Heart left ventricle (tissue), 16 donors: ENCODE measurements around the gene PDE11A. TPM values are rescaled to one million over a fixed set of nuclear protein-coding genes. Genes with fewer than 3 reads are reported as not detected.

ENCODE experiments used
- ATAC-seq, 4 donors: fragments of 200-7000 bp; cut with Tn5 transposase; one replicate each; pipeline ENCODE4 v1.9.1; 2020 to 2022; ENCODE audit warnings: moderate library complexity in 4 of 4, mild to moderate bottlenecking in 3 of 4, moderate number of reproducible peaks in 1 of 4
- DNase-seq, 5 donors: peaks; one replicate each; pipeline ENCODE4 v3.0.0-alpha.2; 2020
- H3K27ac ChIP-seq, 12 donors: fragments of 200-600 bp; sonication (generic) in 4 of 12; one replicate each; pipeline versions ENCODE4 v1.5.0 to v1.8.0; 2016 to 2022; ENCODE audit warnings: mild to moderate bottlenecking in 2 of 12
- H3K27me3 ChIP-seq, 9 donors: fragments of 200-600 bp; sonication (generic) in 2 of 9; one replicate each; pipeline versions ENCODE4 v1.5.1 to v1.8.0; 2016 to 2022; ENCODE audit warnings: mild to moderate bottlenecking in 3 of 9
- H3K36me3 ChIP-seq, 9 donors: fragments of 200-600 bp; sonication (generic) in 2 of 9; one replicate each; pipeline versions ENCODE4 v1.5.0 to v1.8.0; 2018 to 2022; ENCODE audit warnings: mild to moderate bottlenecking in 2 of 9
- H3K4me1 ChIP-seq, 12 donors: fragments of 200-600 bp; sonication (generic) in 4 of 12; one replicate each; pipeline versions ENCODE4 v1.5.0 to v1.8.0; 2016 to 2022; ENCODE audit warnings: mild to moderate bottlenecking in 3 of 12
- H3K4me3 ChIP-seq, 12 donors: fragments of 200-600 bp; sonication (generic) in 4 of 12; one replicate each; pipeline versions ENCODE4 v1.5.0 to v1.8.0; 2017 to 2022; ENCODE audit warnings: mild to moderate bottlenecking in 9 of 12, moderate library complexity in 4 of 12
- H3K9me3 ChIP-seq, 12 donors: fragments of 200-600 bp; sonication (generic) in 4 of 12; one replicate each; pipeline versions ENCODE4 v1.5.0 to v1.8.0; 2016 to 2022; ENCODE audit warnings: mild to moderate bottlenecking in 1 of 12
- POLR2A ChIP-seq, 2 donors: fragments of 450-650 bp; IDR thresholded peaks; one replicate each; pipeline ENCODE4 v1.6.1; 2017; ENCODE audit warnings: antibody characterized with exemption in 2 of 2, mild to moderate bottlenecking in 2 of 2, moderate library complexity in 2 of 2
- WGBS, 4 donors: extraction: QIAGEN DNeasy Blood & Tissue Kit in 2 of 4; methylation state at CpG; one replicate each; pipeline versions ENCODE4 v1.1.5 to v1.1.7; 2013 to 2018; 5-methylcytosine and 5-hydroxymethylcytosine counted together
- intact Hi-C, 10 donors: fragments of 100-400 bp; cut with DNase I; formaldehyde crosslinking; loops; one replicate each; pipeline versions ENCODE4 v1.11.1 to v1.14.2; 2022
- polyA plus RNA-seq, 2 donors: library from polyadenylated mRNA; stranded (reverse); fragments of 200-250 nt; gene quantifications; one replicate each; pipeline ENCODE4 v1.2.3, GENCODE V29; 2013
- total RNA-seq, 9 donors: library from RNA; depleted of rRNA in 2 of 9; stranded (reverse); fragments of >200 nt in 2 of 9; fragmentation: NEBNext Ultra II Directional in 3 of 9; extraction: Animal tissue kit (Norgen Biotek cat#: 25700) in 3 of 9; gene quantifications; one replicate each; pipeline versions ENCODE4 v1.1.0 to v1.2.4, GENCODE V29; 2016 to 2023
- TF ChIP-seq, protein P1 (sequence below), 12 donors: fragments of 200-600 bp; sonication (generic) in 4 of 12; IDR thresholded peaks; one replicate each; pipeline versions ENCODE4 v1.5.0 to v1.8.0; 2018 to 2022; ENCODE audit warnings: antibody characterized with exemption in 12 of 12, mild to moderate bottlenecking in 5 of 12
- donor health status: ischemic (EF 13 %, LVEDD 7.1; RV severe dilation, severe dysfunction).
- donor health status: healthy with polysubstance abuse.
- donor health status: DM: no; HTN: yes; CAD: no.
- donor health status: DM: no; HTN: no; CAD: no.
- donor health status: ischemic (EF 25% LVEDD 6.9; RV normal size, moderate dysfunction).
- donor health status: ischemic (EF 25% LVEDD 5.7; RV mildly dilated, moderate dysfunction).
- donor health status: healthy.
- donor health status: DM: yes; HTN: yes; CAD: no.
- donor health status: ischemic (EF 35%, LVEDD 5.7; RV mildly dilated, moderate dysfunction).
- donor health status: nonischemic (EF 11% LVEDD 7.7; RV severe dilation, severe dysfunction).
- donor health status: DM: yes; HTN: yes; CAD: no.
- donor health status: PGD.
- donor health status: ischemic (EF 29% LVEDD 5.4; RV normal size, mild dysfunction).
- donor health status: nonischemic (EF 23%, LVEDD 6.1; RV moderate dilation, normal function).

PDE11A gene
- total and polyA plus RNA-seq, 11 donors, result 0.24 to 2.9 (median 0.88) TPM

DNA sequence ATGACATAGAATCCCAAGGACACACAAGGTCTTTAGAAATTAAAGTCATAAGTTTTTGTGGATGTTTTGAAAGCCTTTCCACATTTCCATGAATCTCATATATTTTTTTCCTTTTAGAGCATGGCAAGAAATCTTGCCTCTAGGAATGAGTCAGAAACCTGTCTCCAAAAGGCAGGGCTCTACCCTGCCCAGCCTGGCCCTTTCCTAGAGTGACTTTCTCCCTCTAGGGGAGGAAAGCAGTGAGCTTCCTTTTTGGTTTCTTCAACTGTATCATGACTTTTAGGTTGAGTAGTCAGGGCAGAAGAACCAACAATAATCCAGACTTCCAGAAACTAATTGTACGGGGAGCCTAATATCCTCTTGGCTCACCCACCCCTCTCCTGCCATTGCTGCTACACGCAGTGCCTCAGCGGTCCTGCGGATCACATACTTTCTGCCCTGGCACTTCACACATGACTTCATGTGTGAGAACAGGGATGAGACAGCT lies 379.8 kb downstream of the PDE11A start:
- Histone ChIP-seq H3K9me3 (no peaks in the 10 kb centered on the region), H3K4me3 (no peak overlapping the region), H3K36me3 (no peaks in the 10 kb centered on the region), H3K27me3 (no peaks in the 10 kb centered on the region), H3K4me1 (no peaks in the 10 kb centered on the region), H3K27ac (no peak overlapping the region)
- intact Hi-C loops, result no loop called here
- no peak for TF ChIP-seq POLR2A (IDR thresholded peaks at IDR 0.05)
- TF ChIP-seq, protein P1, sequence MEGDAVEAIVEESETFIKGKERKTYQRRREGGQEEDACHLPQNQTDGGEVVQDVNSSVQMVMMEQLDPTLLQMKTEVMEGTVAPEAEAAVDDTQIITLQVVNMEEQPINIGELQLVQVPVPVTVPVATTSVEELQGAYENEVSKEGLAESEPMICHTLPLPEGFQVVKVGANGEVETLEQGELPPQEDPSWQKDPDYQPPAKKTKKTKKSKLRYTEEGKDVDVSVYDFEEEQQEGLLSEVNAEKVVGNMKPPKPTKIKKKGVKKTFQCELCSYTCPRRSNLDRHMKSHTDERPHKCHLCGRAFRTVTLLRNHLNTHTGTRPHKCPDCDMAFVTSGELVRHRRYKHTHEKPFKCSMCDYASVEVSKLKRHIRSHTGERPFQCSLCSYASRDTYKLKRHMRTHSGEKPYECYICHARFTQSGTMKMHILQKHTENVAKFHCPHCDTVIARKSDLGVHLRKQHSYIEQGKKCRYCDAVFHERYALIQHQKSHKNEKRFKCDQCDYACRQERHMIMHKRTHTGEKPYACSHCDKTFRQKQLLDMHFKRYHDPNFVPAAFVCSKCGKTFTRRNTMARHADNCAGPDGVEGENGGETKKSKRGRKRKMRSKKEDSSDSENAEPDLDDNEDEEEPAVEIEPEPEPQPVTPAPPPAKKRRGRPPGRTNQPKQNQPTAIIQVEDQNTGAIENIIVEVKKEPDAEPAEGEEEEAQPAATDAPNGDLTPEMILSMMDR (IDR thresholded peaks at IDR 0.05), result no peak
- no peak for DNase-seq
- WGBS, 4 donors, result 89 to 94% (median 92%) methylated on average over 4 of the region's 4 CpGs
- ATAC-seq, result no peak

DNA sequence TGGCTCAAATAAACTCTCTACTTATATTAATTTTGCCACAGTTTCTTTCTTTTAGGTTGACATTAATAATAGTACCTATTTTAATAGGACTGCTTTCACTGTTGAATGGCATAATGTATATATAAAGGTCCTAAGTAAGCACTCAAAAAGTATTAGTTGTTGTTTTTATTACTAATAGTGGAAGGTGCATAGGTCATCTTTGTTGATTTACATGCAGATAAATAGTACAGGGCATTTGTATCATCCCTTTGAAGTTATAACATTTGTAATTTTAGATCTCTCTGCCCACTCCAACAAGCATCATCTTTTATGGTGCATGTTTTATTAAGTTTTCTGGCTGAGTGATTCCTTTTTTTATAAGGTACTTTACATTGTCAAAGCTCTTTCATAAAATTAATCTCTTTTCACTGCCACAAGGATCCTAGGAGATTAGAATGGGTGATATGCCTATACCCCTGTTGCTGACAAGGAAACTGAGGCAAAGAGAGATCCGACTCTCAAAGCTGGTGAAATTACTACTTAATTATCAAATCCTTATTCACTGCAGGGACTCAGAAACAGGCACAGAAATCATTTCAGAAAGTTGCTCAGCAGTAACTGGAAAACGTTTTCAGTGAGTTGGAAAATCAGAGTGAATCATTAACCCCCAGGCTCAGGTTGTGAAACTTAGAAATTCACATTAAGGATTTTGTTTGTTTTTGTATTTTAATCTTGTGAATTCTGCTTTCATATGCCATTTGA lies 380.4 kb downstream of the PDE11A start:
- ATAC-seq (no peak), DNase-seq (no peak)
- 73 to 78% (median 76%) methylated on average over 2 of the region's 2 CpGs for WGBS, 4 donors
- Histone ChIP-seq H3K36me3 (no peaks in the 10 kb centered on the region), H3K9me3 (no peaks in the 10 kb centered on the region), H3K4me3 (no peak overlapping the region), H3K4me1 (no peaks in the 10 kb centered on the region), H3K27me3 (no peaks in the 10 kb centered on the region), H3K27ac (no peak overlapping the region)
- intact Hi-C loops, result no loop called here
- TF ChIP-seq, protein P1 (IDR thresholded peaks at IDR 0.05), result no peak
- no peak for TF ChIP-seq POLR2A (IDR thresholded peaks at IDR 0.05)

DNA sequence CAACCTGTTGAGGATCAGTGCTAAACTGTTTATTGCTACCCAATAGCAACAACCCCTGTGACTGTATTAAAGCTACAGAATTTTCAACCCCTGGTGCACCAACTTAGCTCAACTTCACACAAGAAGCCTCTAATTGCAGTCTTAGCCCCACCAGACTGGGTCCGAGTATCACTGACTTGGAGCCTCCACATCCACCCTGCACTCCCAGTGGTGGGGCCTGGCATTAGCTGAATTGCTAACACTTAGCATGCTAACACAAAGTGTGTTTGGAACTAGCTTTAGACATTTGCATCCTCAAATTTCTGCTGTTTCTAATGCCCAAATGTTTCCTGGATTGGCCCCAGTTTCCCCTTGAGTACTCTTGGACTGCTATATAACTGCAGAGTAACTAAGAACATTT lies 381.4 kb downstream of the PDE11A start:
- no peaks in the 10 kb centered on the region for H3K27me3 ChIP-seq
- WGBS, 4 donors, result 0 to 42% (median 13%) methylated on average over 1 of the region's 1 CpG
- ATAC-seq (no peak), DNase-seq (no peak)
- H3K4me1 ChIP-seq, result no peaks in the 10 kb centered on the region
- H3K27ac ChIP-seq, result no peak overlapping the region
- no peak for TF ChIP-seq POLR2A (IDR thresholded peaks at IDR 0.05)
- TF ChIP-seq, protein P1 (IDR thresholded peaks at IDR 0.05), result no peak
- intact Hi-C loops, result no loop called here
- no peaks in the 10 kb centered on the region for H3K36me3 ChIP-seq
- H3K9me3 ChIP-seq, result no peaks in the 10 kb centered on the region
- no peak overlapping the region for H3K4me3 ChIP-seq

DNA sequence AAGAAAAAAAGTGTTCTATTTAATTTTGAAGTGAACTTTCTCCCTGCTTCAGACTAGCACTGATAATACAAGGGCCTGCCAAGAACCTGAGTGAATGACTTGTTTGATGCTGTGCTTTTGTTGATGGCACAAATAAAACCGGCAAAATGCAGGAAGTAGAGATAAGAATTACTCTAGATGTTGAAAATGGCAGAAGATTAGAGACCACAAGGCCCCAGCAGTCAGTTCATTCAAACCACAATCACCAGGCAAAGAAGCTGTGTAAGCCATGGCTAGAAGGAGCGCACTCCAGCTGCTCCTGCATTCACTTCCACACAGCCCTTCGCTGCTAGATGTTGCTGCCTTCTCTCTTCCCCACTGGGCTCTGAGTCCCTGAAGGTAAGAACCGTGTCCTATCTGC lies 383.0 kb downstream of the PDE11A start:
- 61 to 64% (median 63%) methylated on average over 4 of the region's 4 CpGs for WGBS, 4 donors
- ATAC-seq (no peak), DNase-seq (no peak)
- no peak overlapping the region for H3K4me3 ChIP-seq
- no peaks in the 10 kb centered on the region for H3K27me3 ChIP-seq
- intact Hi-C loops, result no loop called here
- no peaks in the 10 kb centered on the region for H3K4me1 ChIP-seq
- H3K9me3 ChIP-seq, result no peaks in the 10 kb centered on the region
- TF ChIP-seq, protein P1 (IDR thresholded peaks at IDR 0.05), result no peak
- TF ChIP-seq POLR2A (IDR thresholded peaks at IDR 0.05), result no peak
- no peaks in the 10 kb centered on the region for H3K36me3 ChIP-seq
- H3K27ac ChIP-seq, result no peak overlapping the region
